Measurements from ENCODE around the gene FAM20C.

DNA sequence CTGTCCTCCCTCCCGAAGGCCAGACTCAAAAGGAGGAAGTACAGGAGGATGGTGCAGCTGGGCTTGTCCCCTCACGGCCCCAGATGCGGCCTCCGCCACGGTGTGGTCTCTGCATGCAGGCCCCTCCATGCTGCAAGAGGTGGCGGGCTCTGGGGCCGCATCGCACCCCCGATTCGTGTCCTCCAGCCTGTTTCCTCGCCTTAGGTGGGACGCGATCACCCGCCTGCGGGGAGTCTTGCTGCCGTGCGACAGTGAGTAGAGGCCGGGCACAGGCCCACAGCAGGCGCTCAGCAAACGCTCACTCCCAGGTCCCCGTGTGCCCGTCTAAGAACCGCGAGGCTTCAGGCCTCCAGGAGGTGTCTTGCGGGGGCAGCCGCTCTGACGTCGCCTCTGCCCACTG, 13.9 kb upstream of the FAM20C start:
- TF ChIP-seq, protein P1, sequence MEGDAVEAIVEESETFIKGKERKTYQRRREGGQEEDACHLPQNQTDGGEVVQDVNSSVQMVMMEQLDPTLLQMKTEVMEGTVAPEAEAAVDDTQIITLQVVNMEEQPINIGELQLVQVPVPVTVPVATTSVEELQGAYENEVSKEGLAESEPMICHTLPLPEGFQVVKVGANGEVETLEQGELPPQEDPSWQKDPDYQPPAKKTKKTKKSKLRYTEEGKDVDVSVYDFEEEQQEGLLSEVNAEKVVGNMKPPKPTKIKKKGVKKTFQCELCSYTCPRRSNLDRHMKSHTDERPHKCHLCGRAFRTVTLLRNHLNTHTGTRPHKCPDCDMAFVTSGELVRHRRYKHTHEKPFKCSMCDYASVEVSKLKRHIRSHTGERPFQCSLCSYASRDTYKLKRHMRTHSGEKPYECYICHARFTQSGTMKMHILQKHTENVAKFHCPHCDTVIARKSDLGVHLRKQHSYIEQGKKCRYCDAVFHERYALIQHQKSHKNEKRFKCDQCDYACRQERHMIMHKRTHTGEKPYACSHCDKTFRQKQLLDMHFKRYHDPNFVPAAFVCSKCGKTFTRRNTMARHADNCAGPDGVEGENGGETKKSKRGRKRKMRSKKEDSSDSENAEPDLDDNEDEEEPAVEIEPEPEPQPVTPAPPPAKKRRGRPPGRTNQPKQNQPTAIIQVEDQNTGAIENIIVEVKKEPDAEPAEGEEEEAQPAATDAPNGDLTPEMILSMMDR (IDR thresholded peaks at IDR 0.05) = no peak
- no peak for TF ChIP-seq POLR2A (IDR thresholded peaks at IDR 0.05)
